RWPE1 (cell line): ENCODE measurements around the gene CGRRF1.

Experiments used
- CTCF ChIA-PET: fragments of 350-600 bp; sonication (Branson Sonifier 250); formaldehyde crosslinking; extraction: SDS; loops from one replicate; lab custom pipeline; 2021; lab: Yijun Ruan, JAX
- POLR2A ChIA-PET: fragments of 400-600 bp; formaldehyde crosslinking; extraction: SDS; loops from one replicate; lab custom pipeline; 2020; ENCODE audit warnings: antibody characterized with exemption; ENCODE audit not compliant: low non-redundant PET; lab: Yijun Ruan, JAX
- DNase-seq: peaks from one replicate; pipeline ENCODE4 v3.0.0; 2012; ENCODE audit warnings: low spot score
- H3K27ac ChIP-seq: fragments of 450-650 bp; 2 replicates; pipeline ENCODE4 v1.5.1; 2017
- CTCF ChIP-seq: fragments of 450-650 bp; conservative IDR thresholded peaks from 2 replicates; pipeline ENCODE4 v1.5.1; 2017; ENCODE audit warnings: low read depth, mild to moderate bottlenecking

The CGRRF1 gene

GRCh38 chr14:54574528-54574927 lies 64.8 kb downstream of the CGRRF1 start:
- H3K27ac ChIP-seq, result no peak overlapping the region
- TF ChIP-seq CTCF, result no peak
- CTCF ChIA-PET, result interaction anchor here (0.7 kb wide), 1 partner anchor 104 kb away, joined by 3 read pairs; no protein-coding TSS in a partner anchor
- DNase-seq, result no peak
- POLR2A ChIA-PET, result no interaction called here

- no peak for TF ChIP-seq CTCF
- ChIA-PET CTCF (interaction anchor here (1.0 kb wide), 1 partner anchor 114 kb away, joined by 7 read pairs; no protein-coding TSS in a partner anchor), POLR2A (no interaction called here)
- no peak for DNase-seq
- no peak overlapping the region for H3K27ac ChIP-seq
These were observed 67.8 kb downstream of the CGRRF1 start for GRCh38 chr14:54577494-54577893.

GRCh38 chr14:54577977-54578376 lies 68.3 kb downstream of the CGRRF1 start:
- no peak for DNase-seq
- POLR2A ChIA-PET, result no interaction called here
- TF ChIP-seq CTCF, result no peak
- CTCF ChIA-PET, result interaction anchor here (0.9 to 1.0 kb wide), 2 partner anchors 14 to 113 kb away, joined by 4 to 7 read pairs; no protein-coding TSS in a partner anchor
- H3K27ac ChIP-seq, result no peak overlapping the region

- TF ChIP-seq CTCF, result no peak
- POLR2A ChIA-PET, result no interaction called here
- H3K27ac ChIP-seq, result no peak overlapping the region
- no peak for DNase-seq
- CTCF ChIA-PET, result no interaction called here
These were observed 69.9 kb downstream of the CGRRF1 start for GRCh38 chr14:54579621-54580020.

GRCh38 chr14:54580933-54581332 lies 71.2 kb downstream of the CGRRF1 start:
- no peak overlapping the region for H3K27ac ChIP-seq
- no peak for DNase-seq
- TF ChIP-seq CTCF, result no peak
- POLR2A ChIA-PET, result no interaction called here
- CTCF ChIA-PET, result no interaction called here

GRCh38 chr14:54582334-54582733 lies 72.6 kb downstream of the CGRRF1 start:
- ChIA-PET CTCF (interaction anchor here (0.6 to 1.0 kb wide), 4 partner anchors 33 to 109 kb away, joined by 3 to 6 read pairs (median 4); no protein-coding TSS in a partner anchor), POLR2A (no interaction called here)
- H3K27ac ChIP-seq, result no peak overlapping the region
- no peak for DNase-seq
- TF ChIP-seq CTCF, result no peak
